WTC11 (cell line): Measurements from ENCODE around the gene TBC1D20.

Experiments
- ATF1 ChIP-seq: sonication (generic); formaldehyde crosslinking; IDR thresholded peaks from 2 replicates; pipeline ENCODE4 v1.8.1; 2023; ENCODE audit warnings: mild to moderate bottlenecking, moderate library complexity, missing genetic modification reagents
- CTCF ChIP-seq: fragments of 200-600 bp; IDR thresholded peaks from 2 replicates; pipeline ENCODE4 v1.8.0; 2022; ENCODE audit warnings: antibody characterized with exemption
- ETV6 ChIP-seq: sonication (generic); formaldehyde crosslinking; IDR thresholded peaks from 2 replicates; pipeline ENCODE4 v1.8.1; 2022; ENCODE audit warnings: mild to moderate bottlenecking, missing genetic modification reagents
- HMGXB4 ChIP-seq: sonication (generic); formaldehyde crosslinking; IDR thresholded peaks from 2 replicates; pipeline ENCODE4 v1.8.1; 2023; ENCODE audit warnings: mild to moderate bottlenecking, moderate library complexity, missing genetic modification reagents
- NFYB ChIP-seq: sonication (generic); formaldehyde crosslinking; conservative IDR thresholded peaks from 2 replicates; pipeline ENCODE4 v1.8.0; 2022; ENCODE audit warnings: low read depth, missing genetic modification reagents
- PRRX2 ChIP-seq: fragments of 250-450 bp; sonication (Bioruptor Pico); IDR thresholded peaks from 2 replicates; pipeline ENCODE4 v1.8.0; 2021; ENCODE audit warnings: mild to moderate bottlenecking
- RORB ChIP-seq: fragments of 250-450 bp; sonication (Bioruptor Pico); IDR thresholded peaks from 2 replicates; pipeline ENCODE4 v1.9.0; 2021; ENCODE audit warnings: mild to moderate bottlenecking
- TEAD4 ChIP-seq: sonication (generic); formaldehyde crosslinking; IDR thresholded peaks from 2 replicates; pipeline ENCODE4 v1.8.0; 2022; ENCODE audit warnings: mild to moderate bottlenecking, missing genetic modification reagents
- ZNF416 ChIP-seq: fragments of 250-450 bp; sonication (Bioruptor Pico); IDR thresholded peaks from 2 replicates; pipeline ENCODE4 v1.9.0; 2021; ENCODE audit warnings: mild to moderate bottlenecking, inconsistent platforms
- ZNF532 ChIP-seq: fragments of 250-450 bp; sonication (Bioruptor Pico); IDR thresholded peaks from 2 replicates; pipeline ENCODE4 v1.9.0; 2021; ENCODE audit warnings: mild to moderate bottlenecking, borderline replicate concordance
- TF ChIP-seq, protein P1 (sequence below): sonication (generic); formaldehyde crosslinking; IDR thresholded peaks from 2 replicates; pipeline ENCODE4 v1.8.1; 2022; ENCODE audit warnings: mild to moderate bottlenecking, moderate library complexity, missing genetic modification reagents

- TF ChIP-seq ZNF532 (CRISPR knock-in tag) (no peak), ATF1 (no peak), CTCF (no peak), ETV6 (no peak), PRRX2 (CRISPR knock-in tag) (no peak), NFYB (CRISPR knock-in tag) (no peak), HMGXB4 (CRISPR knock-in tag) (no peak), RORB (no peak), TEAD4 (CRISPR knock-in tag) (no peak), ZNF416 (no peak)
- TF ChIP-seq, protein P1, sequence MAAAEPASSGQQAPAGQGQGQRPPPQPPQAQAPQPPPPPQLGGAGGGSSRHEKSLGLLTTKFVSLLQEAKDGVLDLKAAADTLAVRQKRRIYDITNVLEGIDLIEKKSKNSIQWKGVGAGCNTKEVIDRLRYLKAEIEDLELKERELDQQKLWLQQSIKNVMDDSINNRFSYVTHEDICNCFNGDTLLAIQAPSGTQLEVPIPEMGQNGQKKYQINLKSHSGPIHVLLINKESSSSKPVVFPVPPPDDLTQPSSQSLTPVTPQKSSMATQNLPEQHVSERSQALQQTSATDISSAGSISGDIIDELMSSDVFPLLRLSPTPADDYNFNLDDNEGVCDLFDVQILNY: no peak
These were observed 65.5 kb downstream of the TBC1D20 start for GRCh38 chr20:396619-397431.
